ENCODE results near the gene CHMP4A.

The CHMP4A gene

GRCh38 chr14:24167469-24168114 lies 45.7 kb downstream of the CHMP4A start:
- no peak overlapping the region for H3K4me3 ChIP-seq (ENCODE audit: low read depth, low read length)
- TF ChIP-seq CTCF (IDR thresholded peaks at IDR 0.05; ENCODE audit: low read depth, low read length) = no peak

- no peak for TF ChIP-seq CTCF (IDR thresholded peaks at IDR 0.05; ENCODE audit: low read depth, low read length)
- no peak overlapping the region for H3K4me3 ChIP-seq (ENCODE audit: low read depth, low read length)
These were observed 47.5 kb downstream of the CHMP4A start for GRCh38 chr14:24165785-24166184.

GRCh38 chr14:24164518-24164991 lies 48.7 kb downstream of the CHMP4A start:
- H3K4me3 ChIP-seq (ENCODE audit: low read depth, low read length) = no peak overlapping the region
- TF ChIP-seq CTCF (IDR thresholded peaks at IDR 0.05; ENCODE audit: low read depth, low read length) = no peak

- H3K4me3 ChIP-seq (ENCODE audit: low read depth, low read length) = peak overlapping the region; percentile 68
- TF ChIP-seq CTCF (IDR thresholded peaks at IDR 0.05; ENCODE audit: low read depth, low read length) = no peak
These were observed 51.2 kb downstream of the CHMP4A start for GRCh38 chr14:24162093-24162492.

- peak within 1 kb of the TSS; percentile 68 for H3K4me3 ChIP-seq (ENCODE audit: low read depth, low read length)
- peak; percentile 76 for TF ChIP-seq CTCF (IDR thresholded peaks at IDR 0.05; ENCODE audit: low read depth, low read length)
These were observed 52.2 kb downstream of the CHMP4A start, which contains the start of gene IRF9 for GRCh38 chr14:24160850-24161804. TSS of gene IRF9 (plus strand) at chr14:24161265. CDS start at chr14:24162145, 880 bp downstream.

- TF ChIP-seq CTCF (IDR thresholded peaks at IDR 0.05; ENCODE audit: low read depth, low read length) = no peak
- no peak overlapping the region for H3K4me3 ChIP-seq (ENCODE audit: low read depth, low read length)
These were observed 52.8 kb downstream of the CHMP4A start for GRCh38 chr14:24160499-24160849.

Data from WI38 (cell line).